ENCODE results near the gene NIP7.

DNA sequence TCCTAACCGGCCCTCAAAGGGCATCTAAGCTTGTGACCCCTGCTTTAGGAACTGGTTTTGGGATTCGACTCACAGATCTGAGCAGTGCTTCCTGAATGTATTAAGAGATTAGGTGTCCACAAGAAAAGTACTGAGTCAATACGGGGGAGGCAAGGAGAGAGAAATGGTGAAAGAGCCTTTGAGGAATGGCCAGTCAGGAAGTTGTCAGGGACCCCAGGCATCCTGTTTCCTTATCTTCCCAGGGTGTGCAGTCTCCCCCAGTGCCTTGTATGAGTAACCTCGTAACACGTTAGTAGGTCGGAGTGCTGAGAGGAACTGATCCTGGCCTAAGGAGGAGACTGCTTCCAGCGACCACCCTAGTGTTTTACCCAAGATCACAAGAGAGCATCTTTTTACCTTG lies 28.4 kb downstream of the NIP7 start:
- TF ChIP-seq CTCF (IDR thresholded peaks at IDR 0.05) = no peak
- TF ChIP-seq POLR2A (IDR thresholded peaks at IDR 0.05) = no peak

Measured in testis (tissue), 2 donors.